ENCODE measurements around the gene CBFA2T3. TPM values are rescaled to one million over a fixed set of nuclear protein-coding genes. Genes with fewer than 3 reads are reported as not detected.
"Not testable (repeated sequence)": the region's sequence is repeated elsewhere in the genome, so short reads cannot be mapped to it uniquely, and the experiment has no call there.

The CBFA2T3 gene
- total RNA-seq, 2 donors from 2014 or later, result 3.2 to 4.4 TPM

- H3K27ac Mint-ChIP-seq, result no peak overlapping the region
- no peaks in the 10 kb centered on the region for H3K36me3 Mint-ChIP-seq (ENCODE audit: low read depth)
- H3K9me3 ChIP-seq (ENCODE audit: control insufficient read depth, low read length, poor library complexity, severe bottlenecking), result no peaks in the 10 kb centered on the region
- ATAC-seq (no peak), DNase-seq (no peak)
- H3K4me3 Mint-ChIP-seq, result no peak overlapping the region
- H3K4me1 Mint-ChIP-seq, result peaks cover 9% of the 10 kb centered on the region
- H3K27me3 Mint-ChIP-seq, result no peaks in the 10 kb centered on the region
These were observed 71.4 kb downstream of the CBFA2T3 start for GRCh38 chr16:88905563-88905962.

- Mint-ChIP-seq H3K27me3 (no peaks in the 10 kb centered on the region), H3K4me1 (peaks cover 6% of the 10 kb centered on the region), H3K4me3 (no peak overlapping the region), H3K36me3 (ENCODE audit: low read depth) (no peaks in the 10 kb centered on the region), H3K27ac (no peak overlapping the region)
- no peak for DNase-seq
- no peak for ATAC-seq
- no peaks in the 10 kb centered on the region for H3K9me3 ChIP-seq (ENCODE audit: control insufficient read depth, low read length, poor library complexity, severe bottlenecking)
These were observed 72.2 kb downstream of the CBFA2T3 start for GRCh38 chr16:88904676-88905365.

DNA sequence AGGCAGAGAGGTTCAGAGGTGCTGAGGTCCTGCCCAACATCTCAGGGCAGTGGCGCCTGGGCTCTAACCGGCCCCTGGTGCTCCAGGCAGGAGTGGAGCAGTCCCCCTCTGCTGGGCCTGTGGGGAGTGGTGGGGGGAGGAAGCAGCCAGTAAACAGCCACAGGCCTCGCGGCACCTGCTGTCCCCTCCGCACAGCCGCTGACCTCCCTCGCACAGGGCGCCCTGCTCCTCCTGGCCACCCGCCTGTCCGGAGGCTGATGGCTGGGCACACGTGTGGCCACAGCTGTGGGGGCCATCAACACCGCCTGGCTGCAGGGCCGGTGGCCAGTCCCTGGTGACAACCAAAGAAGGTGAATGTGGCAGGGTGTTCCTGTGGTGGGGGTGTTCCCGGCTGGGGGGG is 73.7 kb downstream of the CBFA2T3 start:
- no peaks in the 10 kb centered on the region for H3K9me3 ChIP-seq (ENCODE audit: control insufficient read depth, low read length, poor library complexity, severe bottlenecking)
- Mint-ChIP-seq H3K27me3 (peaks cover 4% of the 10 kb centered on the region), H3K4me3 (no peak overlapping the region), H3K4me1 (peaks cover 6% of the 10 kb centered on the region), H3K27ac (no peak overlapping the region), H3K36me3 (ENCODE audit: low read depth) (no peaks in the 10 kb centered on the region)
- no peak for DNase-seq
- ATAC-seq, result no peak

GRCh38 chr16:88902744-88903143 is 74.3 kb downstream of the CBFA2T3 start:
- no peak overlapping the region for H3K4me3 Mint-ChIP-seq
- no peaks in the 10 kb centered on the region for H3K36me3 Mint-ChIP-seq (ENCODE audit: low read depth)
- no peak for DNase-seq
- H3K27ac Mint-ChIP-seq, result no peak overlapping the region
- ATAC-seq, result no peak
- H3K4me1 Mint-ChIP-seq, result peaks cover 6% of the 10 kb centered on the region
- no peaks in the 10 kb centered on the region for H3K9me3 ChIP-seq (ENCODE audit: control insufficient read depth, low read length, poor library complexity, severe bottlenecking)
- H3K27me3 Mint-ChIP-seq, result peaks cover 4% of the 10 kb centered on the region

GRCh38 chr16:88901718-88902337 is 75.2 kb downstream of the CBFA2T3 start:
- peaks cover 6% of the 10 kb centered on the region for H3K4me1 Mint-ChIP-seq
- no peak overlapping the region for H3K27ac Mint-ChIP-seq
- no peaks in the 10 kb centered on the region for H3K36me3 Mint-ChIP-seq (ENCODE audit: low read depth)
- no peaks in the 10 kb centered on the region for H3K9me3 ChIP-seq (ENCODE audit: control insufficient read depth, low read length, poor library complexity, severe bottlenecking)
- peaks cover 4% of the 10 kb centered on the region for H3K27me3 Mint-ChIP-seq
- H3K4me3 Mint-ChIP-seq, result no peak overlapping the region
- DNase-seq, result no peak
- ATAC-seq, result no peak

DNA sequence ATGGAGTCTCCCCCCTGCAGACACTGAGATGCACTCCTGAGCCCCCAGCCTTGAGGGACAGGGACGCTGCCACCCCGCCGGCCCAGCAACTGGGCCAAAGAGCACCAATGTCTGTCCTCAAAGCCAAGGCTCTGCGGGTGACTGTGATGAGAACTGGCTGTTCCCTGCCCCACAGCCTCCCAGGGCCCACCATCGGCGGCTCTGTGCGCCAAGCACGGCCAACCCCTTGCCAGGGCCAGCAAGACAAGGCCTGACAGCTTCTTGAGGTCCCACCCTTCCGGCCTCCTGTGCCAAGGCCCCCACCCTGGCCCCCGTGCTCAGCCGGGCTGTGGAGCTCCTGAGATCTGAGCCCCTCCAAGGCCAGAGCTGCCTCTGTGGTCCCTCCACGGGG is 76.3 kb downstream of the CBFA2T3 start:
- DNase-seq, result no peak
- H3K9me3 ChIP-seq (ENCODE audit: control insufficient read depth, low read length, poor library complexity, severe bottlenecking), result no peaks in the 10 kb centered on the region
- H3K4me3 Mint-ChIP-seq, result no peak overlapping the region
- no peaks in the 10 kb centered on the region for H3K36me3 Mint-ChIP-seq (ENCODE audit: low read depth)
- no peak for ATAC-seq
- H3K27me3 Mint-ChIP-seq, result peaks cover 4% of the 10 kb centered on the region
- H3K27ac Mint-ChIP-seq, result no peak overlapping the region
- peaks cover 3% of the 10 kb centered on the region for H3K4me1 Mint-ChIP-seq

DNA sequence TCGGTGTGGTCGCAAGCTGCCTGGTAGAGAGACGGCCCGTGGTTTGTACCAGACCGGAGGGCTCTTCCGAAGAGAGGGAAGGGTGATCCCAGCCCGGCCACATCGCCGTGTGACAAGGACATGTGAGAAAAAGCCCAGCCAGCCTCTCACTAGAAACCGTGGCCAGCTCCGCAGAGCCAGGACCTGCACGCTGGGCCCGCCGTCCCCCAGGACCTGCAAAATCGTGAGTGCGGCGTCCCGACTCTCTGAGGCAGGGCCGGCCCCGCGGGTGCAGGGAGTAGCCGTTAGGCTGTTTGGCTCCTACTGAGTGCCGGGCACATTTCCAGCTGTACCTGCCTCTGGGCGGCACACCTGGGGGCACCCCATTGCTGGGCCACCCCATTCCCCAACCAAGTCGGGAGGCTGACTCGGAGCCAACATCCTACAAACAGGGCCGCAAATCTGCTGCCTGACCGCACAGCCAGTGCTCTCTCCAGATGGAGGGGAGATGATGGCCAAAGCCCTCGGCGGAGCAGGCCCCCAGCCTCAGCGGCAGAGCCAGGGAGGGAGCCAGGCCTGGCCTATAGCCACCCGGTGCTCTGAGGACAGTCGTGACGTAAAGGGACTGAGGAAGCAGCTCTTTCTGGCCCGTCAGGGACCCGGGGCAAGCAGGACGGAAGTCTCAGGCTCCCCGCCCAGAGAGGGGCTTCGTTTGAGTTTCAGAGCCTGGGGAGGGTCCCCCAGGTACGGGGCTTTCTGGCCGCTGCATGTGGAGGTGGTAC is 76.9 kb downstream of the CBFA2T3 start:
- Mint-ChIP-seq H3K4me3 (no peak overlapping the region), H3K4me1 (peaks cover 2% of the 10 kb centered on the region), H3K27me3 (peaks cover 4% of the 10 kb centered on the region), H3K36me3 (ENCODE audit: low read depth) (no peaks in the 10 kb centered on the region), H3K27ac (no peak overlapping the region)
- DNase-seq (no peak), ATAC-seq (no peak)
- no peaks in the 10 kb centered on the region for H3K9me3 ChIP-seq (ENCODE audit: control insufficient read depth, low read length, poor library complexity, severe bottlenecking)

- H3K27ac Mint-ChIP-seq, result no peak overlapping the region
- DNase-seq (no peak), ATAC-seq (no peak)
These were observed 79.1 kb downstream of the CBFA2T3 start for GRCh38 chr16:88897696-88898425.

DNA sequence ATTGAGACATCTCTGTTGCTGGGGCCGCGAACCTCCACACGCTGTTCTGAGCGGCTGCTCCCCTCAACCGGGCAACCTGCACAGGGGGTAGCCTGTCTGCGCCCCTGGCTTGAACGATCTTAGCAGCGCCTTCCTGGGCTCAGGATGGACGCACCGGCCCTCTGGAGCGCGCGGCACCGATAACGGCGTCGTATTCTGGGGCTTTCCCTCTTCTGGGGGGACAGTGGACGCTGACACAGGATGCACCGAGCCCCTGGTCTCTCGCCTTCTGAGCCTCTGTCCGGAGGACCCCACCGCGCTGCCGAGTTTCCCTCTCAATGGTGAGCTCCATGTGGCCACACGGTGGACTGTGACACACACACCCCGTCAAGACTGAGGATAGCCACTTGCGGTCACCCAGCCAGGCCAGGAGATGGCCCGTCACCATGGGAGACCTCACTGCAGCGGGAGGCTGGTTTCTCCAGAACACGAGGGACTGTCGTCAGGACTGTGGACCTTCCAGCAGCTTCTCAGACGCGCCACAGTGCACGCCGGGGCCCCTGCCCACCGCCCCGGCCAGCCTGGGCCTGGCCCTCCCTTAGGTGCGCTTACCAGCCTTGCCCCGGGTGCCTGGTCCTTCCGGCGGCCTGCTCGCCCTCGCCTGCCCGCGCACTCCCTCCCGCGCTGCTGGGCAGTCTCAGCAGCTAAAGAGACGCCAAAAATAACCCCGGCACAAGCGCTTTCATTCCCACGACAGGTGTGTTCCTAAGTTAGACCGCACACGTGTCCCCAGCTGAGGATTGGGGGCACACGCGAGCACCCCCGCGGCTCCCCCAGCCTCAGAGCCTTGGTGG is 80.6 kb downstream of the CBFA2T3 start:
- Mint-ChIP-seq H3K27ac (no peak overlapping the region), H3K4me1 (peaks cover 2% of the 10 kb centered on the region), H3K27me3 (peaks cover 4% of the 10 kb centered on the region), H3K36me3 (ENCODE audit: low read depth) (no peaks in the 10 kb centered on the region), H3K4me3 (no peak overlapping the region)
- ATAC-seq (no peak), DNase-seq (no peak)
- no peaks in the 10 kb centered on the region for H3K9me3 ChIP-seq (ENCODE audit: control insufficient read depth, low read length, poor library complexity, severe bottlenecking)

More at GRCh38 chr16:88897696-88898425, 79.1 kb downstream of the CBFA2T3 start:
- Mint-ChIP-seq H3K4me1 (peaks cover 2% of the 10 kb centered on the region), H3K36me3 (ENCODE audit: low read depth) (no peaks in the 10 kb centered on the region), H3K27me3 (peaks cover 4% of the 10 kb centered on the region), H3K4me3 (no peak overlapping the region)
- H3K9me3 ChIP-seq (ENCODE audit: control insufficient read depth, low read length, poor library complexity, severe bottlenecking), result no peaks in the 10 kb centered on the region

DNA sequence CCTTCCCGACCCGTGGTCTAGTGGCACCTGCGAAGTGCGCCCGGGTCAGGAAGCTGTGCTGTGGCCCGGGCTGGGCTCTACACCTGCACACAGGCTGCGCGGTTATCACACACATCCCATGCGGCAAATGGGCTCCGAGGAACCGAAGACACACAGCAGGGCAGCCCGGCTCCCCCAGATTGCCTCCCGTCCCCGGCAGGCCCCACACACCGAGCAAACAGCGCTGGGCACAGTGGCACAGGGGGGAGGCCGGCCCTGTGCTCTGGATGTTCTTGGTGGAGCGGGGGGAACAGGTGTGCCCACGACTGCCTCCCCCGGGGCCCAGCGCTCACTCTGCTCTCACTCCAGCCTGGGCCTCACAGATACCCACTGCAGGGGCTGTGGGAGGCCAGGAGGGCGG is 81.7 kb downstream of the CBFA2T3 start:
- Mint-ChIP-seq H3K36me3 (ENCODE audit: low read depth) (no peaks in the 10 kb centered on the region), H3K4me1 (peaks cover 2% of the 10 kb centered on the region), H3K4me3 (no peak overlapping the region), H3K27me3 (peaks cover 4% of the 10 kb centered on the region), H3K27ac (no peak overlapping the region)
- ATAC-seq, result no peak
- DNase-seq, result no peak
- H3K9me3 ChIP-seq (ENCODE audit: control insufficient read depth, low read length, poor library complexity, severe bottlenecking), result no peaks in the 10 kb centered on the region

DNA sequence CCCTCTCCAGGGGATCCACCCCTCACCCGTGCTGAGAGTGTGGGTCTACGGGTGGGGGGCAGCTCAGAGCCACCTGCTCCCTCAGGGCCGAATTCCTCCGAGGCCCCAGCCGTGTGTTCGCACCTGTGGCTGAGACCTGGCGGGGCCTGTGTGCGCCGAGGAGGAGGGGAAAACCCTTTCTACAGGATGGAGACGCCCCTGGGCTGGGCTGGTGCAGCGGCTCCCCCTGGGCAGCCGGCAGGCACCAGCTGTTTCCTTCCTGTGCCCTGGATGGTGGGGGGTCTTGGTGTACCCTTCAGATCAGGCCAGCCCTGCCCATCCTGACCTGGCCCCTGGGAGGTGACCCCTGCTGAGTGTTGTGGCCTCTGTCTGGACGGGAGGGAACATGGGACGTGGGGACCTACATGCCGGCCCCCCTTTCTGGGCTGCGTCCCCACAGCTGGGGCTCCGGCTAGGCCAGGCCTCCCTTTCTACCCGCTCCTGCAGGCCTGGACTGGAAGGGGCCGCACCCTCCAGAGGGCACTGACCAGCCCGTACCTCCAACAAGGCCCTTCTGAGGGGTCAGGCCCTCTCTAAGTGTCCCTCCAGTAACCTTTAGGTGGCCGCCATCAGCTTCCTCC is 82.2 kb downstream of the CBFA2T3 start:
- H3K36me3 Mint-ChIP-seq (ENCODE audit: low read depth), result no peaks in the 10 kb centered on the region
- DNase-seq (no peak), ATAC-seq (no peak)
- H3K4me1 Mint-ChIP-seq, result peaks cover 2% of the 10 kb centered on the region
- no peaks in the 10 kb centered on the region for H3K9me3 ChIP-seq (ENCODE audit: control insufficient read depth, low read length, poor library complexity, severe bottlenecking)
- H3K27ac Mint-ChIP-seq, result no peak overlapping the region
- peaks cover 4% of the 10 kb centered on the region for H3K27me3 Mint-ChIP-seq
- no peak overlapping the region for H3K4me3 Mint-ChIP-seq

GRCh38 chr16:88894266-88894665 is 82.7 kb downstream of the CBFA2T3 start:
- H3K4me3 Mint-ChIP-seq; H3K27me3 Mint-ChIP-seq; H3K36me3 Mint-ChIP-seq (ENCODE audit: low read depth); DNase-seq; ATAC-seq; H3K4me1 Mint-ChIP-seq; H3K27ac Mint-ChIP-seq; H3K9me3 ChIP-seq (ENCODE audit: control insufficient read depth, low read length, poor library complexity, severe bottlenecking): not testable (repeated sequence)

Measured in T-helper 17 cell (primary cell).